KG1 (cell line): ENCODE measurements around the gene RNF212B.
"Not testable (repeated sequence)": the region's sequence is repeated elsewhere in the genome, so short reads cannot be mapped to it uniquely, and the experiment has no call there.

Experiments used
- DNase-seq: peaks from one replicate; lab custom pipeline; 2025; lab: John Stamatoyannopoulos, UW

The RNF212B gene

GRCh38 chr14:23243066-23243465 is 5.3 kb downstream of the RNF212B start:
- DNase-seq, result no peak

GRCh38 chr14:23245282-23245681 is 7.5 kb downstream of the RNF212B start:
- no peak for DNase-seq

- DNase-seq, result no peak
These were observed 10.9 kb downstream of the RNF212B start for GRCh38 chr14:23248601-23249000.

GRCh38 chr14:23249824-23250223 is 12.1 kb downstream of the RNF212B start:
- DNase-seq, result no peak

GRCh38 chr14:23252006-23252405 is 14.3 kb downstream of the RNF212B start:
- no peak for DNase-seq

- no peak for DNase-seq
These were observed 14.9 kb downstream of the RNF212B start for GRCh38 chr14:23252420-23253333.

- DNase-seq, result no peak
These were observed 20.5 kb downstream of the RNF212B start for GRCh38 chr14:23258256-23258655.

GRCh38 chr14:23259426-23259825 is 21.7 kb downstream of the RNF212B start:
- DNase-seq, result no peak

- DNase-seq, result not testable (repeated sequence)
These were observed 23.1 kb downstream of the RNF212B start for GRCh38 chr14:23260849-23261248.

GRCh38 chr14:23269193-23269592 is 31.5 kb downstream of the RNF212B start:
- DNase-seq, result no peak

GRCh38 chr14:23275412-23275811 is 37.7 kb downstream of the RNF212B start:
- DNase-seq, result no peak

- no peak for DNase-seq
These were observed 39.5 kb downstream of the RNF212B start for GRCh38 chr14:23277189-23277588.

- not testable (repeated sequence) for DNase-seq
These were observed 40.2 kb downstream of the RNF212B start for GRCh38 chr14:23277928-23278327.

- DNase-seq, result no peak
These were observed 43.5 kb downstream of the RNF212B start for GRCh38 chr14:23281247-23281646.

- peak; percentile 19 for DNase-seq
These were observed 47.2 kb downstream of the RNF212B start for GRCh38 chr14:23284654-23285529.

GRCh38 chr14:23285530-23286019 is 47.8 kb downstream of the RNF212B start:
- DNase-seq, result no peak

- peak; percentile 90 for DNase-seq
These were observed 48.5 kb downstream of the RNF212B start, which contains the start of gene HOMEZ for GRCh38 chr14:23286020-23286901. TSS of gene HOMEZ (minus strand) at chr14:23286132. CDS start at chr14:23285952, 180 bp downstream.

GRCh38 chr14:23286902-23287479 is 49.3 kb downstream of the RNF212B start:
- DNase-seq, result no peak

GRCh38 chr14:23294734-23295561 is 57.2 kb downstream of the RNF212B start:
- peak; percentile 21 for DNase-seq
